ENCODE measurements around the gene ZNF407. TPM values are rescaled to one million over a fixed set of nuclear protein-coding genes. Genes with fewer than 3 reads are reported as not detected.

Gene ZNF407
- total and polyA plus RNA-seq, 12 donors: 2.5 to 14.9 (median 12.7) TPM

DNA sequence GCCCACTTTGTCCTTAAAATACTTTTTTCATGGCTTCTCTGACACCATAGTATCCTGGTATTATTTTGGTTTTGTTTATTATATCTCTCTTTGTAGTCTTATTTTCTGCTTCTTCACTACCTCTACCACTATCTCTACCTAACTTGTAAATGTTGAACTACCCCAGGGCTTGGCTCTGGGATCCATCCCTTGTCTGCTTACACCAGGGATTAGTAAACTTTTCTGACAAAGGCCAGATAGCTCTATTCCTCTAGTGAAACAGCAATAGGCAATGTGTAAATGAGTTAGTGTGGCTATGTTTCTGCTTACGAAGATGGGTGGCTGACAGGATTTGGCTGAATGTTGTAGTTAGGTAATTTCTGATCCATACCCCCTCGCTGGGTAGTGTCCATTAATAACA is 76.8 kb downstream of the ZNF407 start:
- Histone ChIP-seq H3K4me3 (no peak overlapping the region), H3K27ac (no peak overlapping the region), H3K36me3 (peaks cover 0 to 23% (median 6%) of the 10 kb centered on the region in 9 donors), H3K27me3 (no peaks in the 10 kb centered on the region), H3K4me1 (no peaks in the 10 kb centered on the region), H3K9me3 (peaks cover 0 to 18% (median 7%) of the 10 kb centered on the region in 11 donors)
- ATAC-seq: no peak
- TF ChIP-seq, protein P1, sequence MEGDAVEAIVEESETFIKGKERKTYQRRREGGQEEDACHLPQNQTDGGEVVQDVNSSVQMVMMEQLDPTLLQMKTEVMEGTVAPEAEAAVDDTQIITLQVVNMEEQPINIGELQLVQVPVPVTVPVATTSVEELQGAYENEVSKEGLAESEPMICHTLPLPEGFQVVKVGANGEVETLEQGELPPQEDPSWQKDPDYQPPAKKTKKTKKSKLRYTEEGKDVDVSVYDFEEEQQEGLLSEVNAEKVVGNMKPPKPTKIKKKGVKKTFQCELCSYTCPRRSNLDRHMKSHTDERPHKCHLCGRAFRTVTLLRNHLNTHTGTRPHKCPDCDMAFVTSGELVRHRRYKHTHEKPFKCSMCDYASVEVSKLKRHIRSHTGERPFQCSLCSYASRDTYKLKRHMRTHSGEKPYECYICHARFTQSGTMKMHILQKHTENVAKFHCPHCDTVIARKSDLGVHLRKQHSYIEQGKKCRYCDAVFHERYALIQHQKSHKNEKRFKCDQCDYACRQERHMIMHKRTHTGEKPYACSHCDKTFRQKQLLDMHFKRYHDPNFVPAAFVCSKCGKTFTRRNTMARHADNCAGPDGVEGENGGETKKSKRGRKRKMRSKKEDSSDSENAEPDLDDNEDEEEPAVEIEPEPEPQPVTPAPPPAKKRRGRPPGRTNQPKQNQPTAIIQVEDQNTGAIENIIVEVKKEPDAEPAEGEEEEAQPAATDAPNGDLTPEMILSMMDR (IDR thresholded peaks at IDR 0.05): no peak
- 69 to 79% methylated on average over 2 of the region's 2 CpGs for WGBS, 2 donors
- intact Hi-C loops (cut with DNase I): loop anchor here in 1 of 10 donors (10.0 kb wide), 1 partner anchor 230 kb away; no protein-coding TSS in a partner anchor
- no peak for DNase-seq

GRCh38 chr18:74679006-74679678 is 81.5 kb downstream of the ZNF407 start:
- intact Hi-C loops (cut with DNase I): loop anchor here in 1 of 10 donors (10.0 kb wide), 1 partner anchor 226 kb away; no protein-coding TSS in a partner anchor
- peaks cover 0 to 18% (median 7%) of the 10 kb centered on the region in 11 donors for H3K9me3 ChIP-seq

GRCh38 chr18:74679679-74680076 is 82.0 kb downstream of the ZNF407 start:
- H3K4me1 ChIP-seq: no peaks in the 10 kb centered on the region
- peaks cover 0 to 17% (median 0%) of the 10 kb centered on the region in 9 donors for H3K36me3 ChIP-seq
- H3K4me3 ChIP-seq: no peak overlapping the region
- 77 to 99% methylated on average over 2 of the region's 2 CpGs for WGBS, 2 donors
- peaks cover 0 to 18% (median 7%) of the 10 kb centered on the region in 11 donors for H3K9me3 ChIP-seq
- TF ChIP-seq, protein P1 (IDR thresholded peaks at IDR 0.05): no peak
- ATAC-seq (no peak), DNase-seq (no peak)
- H3K27ac ChIP-seq: no peak overlapping the region
- H3K27me3 ChIP-seq: no peaks in the 10 kb centered on the region
- intact Hi-C loops (cut with DNase I): loop anchor here in 1 of 10 donors (10.0 kb wide), 1 partner anchor 225 kb away; no protein-coding TSS in a partner anchor

More at GRCh38 chr18:74679006-74679678, 81.5 kb downstream of the ZNF407 start:
- 75 to 87% methylated on average over 6 of the region's 6 CpGs for WGBS, 2 donors
- DNase-seq (no peak), ATAC-seq (no peak)
- Histone ChIP-seq H3K4me1 (no peaks in the 10 kb centered on the region), H3K27me3 (no peaks in the 10 kb centered on the region), H3K4me3 (no peak overlapping the region), H3K27ac (no peak overlapping the region), H3K36me3 (peaks cover 0 to 17% (median 0%) of the 10 kb centered on the region in 9 donors)
- TF ChIP-seq, protein P1 (IDR thresholded peaks at IDR 0.05): no peak

DNA sequence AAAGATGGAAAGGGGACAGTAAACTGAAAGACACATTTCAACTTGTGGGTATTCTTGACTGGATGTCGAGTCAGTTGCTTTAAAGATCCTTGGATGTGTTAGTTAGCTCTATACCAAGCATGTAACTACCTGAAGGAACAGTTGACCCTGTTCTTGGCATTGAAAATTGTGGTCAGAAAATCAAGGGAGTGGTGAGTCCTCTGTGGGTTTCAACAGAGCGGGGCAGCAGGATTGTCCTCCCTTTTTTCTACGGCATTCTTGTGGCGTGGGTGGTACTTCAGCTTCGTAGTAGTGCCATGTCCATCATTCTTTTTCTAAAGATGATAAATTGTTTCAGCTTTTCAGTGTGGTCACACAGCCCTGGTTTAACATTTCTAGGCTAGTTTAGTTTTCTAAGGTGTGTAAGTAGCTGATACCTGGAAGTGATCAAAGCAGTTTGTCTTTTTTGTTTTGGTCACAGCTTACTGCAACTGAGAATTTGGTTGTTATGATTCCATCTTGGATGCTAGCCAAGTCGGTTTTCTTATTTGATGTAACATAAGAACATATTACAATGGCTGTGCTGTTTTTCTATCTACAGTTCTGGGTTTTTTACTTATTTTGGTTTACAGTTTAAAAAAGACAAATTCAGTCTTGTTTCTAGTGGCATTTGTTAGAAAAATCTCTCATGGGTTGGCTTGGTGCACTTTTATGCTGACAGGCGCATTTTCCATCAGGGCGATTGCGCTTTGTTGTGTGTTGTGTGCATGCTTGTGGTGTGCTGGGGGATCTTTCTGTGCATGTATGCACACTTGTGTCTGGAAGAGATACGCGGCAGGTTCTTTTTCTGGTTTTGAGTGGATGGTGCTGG is 84.7 kb downstream of the ZNF407 start:
- H3K27ac ChIP-seq: no peak overlapping the region
- no peak for ATAC-seq
- DNase-seq: no peak
- TF ChIP-seq, protein P1 (IDR thresholded peaks at IDR 0.05): no peak
- H3K4me1 ChIP-seq: no peaks in the 10 kb centered on the region
- WGBS, 2 donors: 93 to 95% methylated on average over 11 of the region's 11 CpGs
- intact Hi-C loops (cut with DNase I): no loop called here
- peaks cover 0 to 10% (median 1%) of the 10 kb centered on the region in 11 donors for H3K9me3 ChIP-seq
- H3K27me3 ChIP-seq: no peaks in the 10 kb centered on the region
- H3K4me3 ChIP-seq: no peak overlapping the region
- peaks cover 0 to 17% (median 7%) of the 10 kb centered on the region in 9 donors for H3K36me3 ChIP-seq
